Endothelial cell of umbilical vein (primary cell): ENCODE data around the gene GPR34.

Experiments
- MAX ChIP-seq: IDR thresholded peaks from 2 replicates; pipeline ENCODE4 v1.6.1; 2011; ENCODE audit not compliant: insufficient read depth, insufficient read length
- POLR2AphosphoS5 ChIP-seq: IDR thresholded peaks from 2 replicates; pipeline ENCODE4 v1.6.1; 2012; ENCODE audit warnings: low read depth, mild to moderate bottlenecking, control low read depth, low read length, moderate library complexity; ENCODE audit not compliant: insufficient read depth

DNA sequence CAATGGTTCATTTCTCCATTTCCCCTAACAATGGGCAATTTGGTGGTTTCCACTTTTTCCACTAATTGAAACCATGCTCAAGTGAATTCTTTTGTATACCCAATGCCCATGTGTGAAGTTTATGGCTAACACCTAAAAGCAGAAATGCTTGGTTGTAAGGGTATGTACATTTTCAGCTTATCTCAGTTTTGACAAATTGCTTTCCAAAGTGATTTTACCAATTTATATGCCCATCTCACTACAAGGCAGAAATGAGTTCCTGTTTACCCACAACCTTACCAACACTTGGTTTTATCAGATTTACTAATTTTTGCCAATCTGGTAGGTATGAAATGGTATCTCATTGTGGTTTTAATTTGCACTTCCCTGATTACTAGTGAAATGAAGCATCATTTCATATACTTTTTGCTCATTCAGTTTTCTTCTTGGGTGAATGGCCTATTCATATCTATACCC lies 14.8 kb downstream of the GPR34 start:
- TF ChIP-seq MAX (no peak), POLR2AphosphoS5 (no peak)
